T-helper 17 cell (primary cell): ENCODE data around the gene CCDC141. TPM values are rescaled to one million over a fixed set of nuclear protein-coding genes. Genes with fewer than 3 reads are reported as not detected.
"Not testable (repeated sequence)": the region's sequence is repeated elsewhere in the genome, so short reads cannot be mapped to it uniquely, and the experiment has no call there.

Experiments used
- ATAC-seq: fragments of 150-1000 bp; cut with Tn5 transposase; 2 replicates; pipeline ENCODE4 v1.10.0; 2021; ENCODE audit warnings: mild to moderate bottlenecking, moderate library complexity
- DNase-seq, 3 donors: peaks; one replicate each; pipeline versions ENCODE4 v3.0.0 to v3.0.0-alpha.2; 2020 to 2021
- H3K9me3 ChIP-seq: one replicate; pipeline ENCODE4 v1.7.0; 2013; ENCODE audit warnings: low read length, mild to moderate bottlenecking; ENCODE audit not compliant: control insufficient read depth, poor library complexity, severe bottlenecking
- H3K27ac Mint-ChIP-seq: one replicate; pipeline ENCODE4 v1.8.0; 2022; ENCODE audit warnings: mild to moderate bottlenecking, moderate library complexity, mixed read lengths
- H3K27me3 Mint-ChIP-seq: one replicate; pipeline ENCODE4 v1.8.0; 2022; ENCODE audit warnings: mixed read lengths
- H3K36me3 Mint-ChIP-seq: one replicate; pipeline ENCODE4 v1.8.0; 2022; ENCODE audit warnings: low read depth, mixed read lengths
- H3K4me1 Mint-ChIP-seq: one replicate; pipeline ENCODE4 v1.8.0; 2022; ENCODE audit warnings: mild to moderate bottlenecking, mixed read lengths
- H3K4me3 Mint-ChIP-seq: one replicate; pipeline ENCODE4 v1.8.0; 2022; ENCODE audit warnings: mild to moderate bottlenecking, moderate library complexity, mixed read lengths
- total RNA-seq, 4 donors: library from RNA in 2 of 4; stranded (reverse) in 2 of 4; gene quantifications; one replicate each; pipeline ENCODE4 v1.2.3 and lab custom pipeline; 2022 to 2026

Gene CCDC141
- total RNA-seq, 2 donors from 2014 or later, result 18.2 to 22.8 TPM

- no peak for DNase-seq
- no peaks in the 10 kb centered on the region for H3K9me3 ChIP-seq
- Mint-ChIP-seq H3K36me3 (no peaks in the 10 kb centered on the region), H3K4me1 (no peaks in the 10 kb centered on the region), H3K27me3 (no peaks in the 10 kb centered on the region), H3K27ac (no peak overlapping the region), H3K4me3 (no peak overlapping the region)
- peak; percentile 63 for ATAC-seq
Measured at GRCh38 chr2:179020156-179020750, 29.7 kb downstream of the CCDC141 start.

GRCh38 chr2:179019260-179019659 lies 30.7 kb downstream of the CCDC141 start:
- Mint-ChIP-seq H3K4me1 (no peaks in the 10 kb centered on the region), H3K4me3 (no peak overlapping the region), H3K36me3 (no peaks in the 10 kb centered on the region), H3K27ac (no peak overlapping the region), H3K27me3 (no peaks in the 10 kb centered on the region)
- ATAC-seq, result no peak
- no peaks in the 10 kb centered on the region for H3K9me3 ChIP-seq
- no peak for DNase-seq

- DNase-seq (no peak), ATAC-seq (no peak)
- no peaks in the 10 kb centered on the region for H3K36me3 Mint-ChIP-seq
- no peaks in the 10 kb centered on the region for H3K27me3 Mint-ChIP-seq
- H3K4me1 Mint-ChIP-seq, result no peaks in the 10 kb centered on the region
- no peaks in the 10 kb centered on the region for H3K9me3 ChIP-seq
- H3K27ac Mint-ChIP-seq, result no peak overlapping the region
- no peak overlapping the region for H3K4me3 Mint-ChIP-seq
Measured at GRCh38 chr2:179017773-179018357, 32.1 kb downstream of the CCDC141 start.

- not testable (repeated sequence) for ATAC-seq, H3K4me1 Mint-ChIP-seq, H3K9me3 ChIP-seq, H3K27ac Mint-ChIP-seq, DNase-seq, H3K27me3 Mint-ChIP-seq, H3K36me3 Mint-ChIP-seq, H3K4me3 Mint-ChIP-seq
Measured at GRCh38 chr2:179014189-179014588, 35.7 kb downstream of the CCDC141 start.

GRCh38 chr2:179005976-179006375 lies 44.0 kb downstream of the CCDC141 start:
- Mint-ChIP-seq H3K36me3 (no peaks in the 10 kb centered on the region), H3K27ac (no peak overlapping the region), H3K27me3 (no peaks in the 10 kb centered on the region), H3K4me3 (no peak overlapping the region), H3K4me1 (no peaks in the 10 kb centered on the region)
- DNase-seq (no peak), ATAC-seq (no peak)
- no peaks in the 10 kb centered on the region for H3K9me3 ChIP-seq

- Mint-ChIP-seq H3K4me1 (no peaks in the 10 kb centered on the region), H3K27me3 (no peaks in the 10 kb centered on the region), H3K36me3 (no peaks in the 10 kb centered on the region), H3K4me3 (no peak overlapping the region), H3K27ac (no peak overlapping the region)
- no peak for ATAC-seq
- DNase-seq, result no peak
- H3K9me3 ChIP-seq, result no peaks in the 10 kb centered on the region
Measured at GRCh38 chr2:178999476-178999875, 50.5 kb downstream of the CCDC141 start.

- no peaks in the 10 kb centered on the region for H3K9me3 ChIP-seq
- ATAC-seq (no peak), DNase-seq (no peak)
- H3K27ac Mint-ChIP-seq, result no peak overlapping the region
- H3K27me3 Mint-ChIP-seq, result no peaks in the 10 kb centered on the region
- H3K4me1 Mint-ChIP-seq, result no peaks in the 10 kb centered on the region
- H3K36me3 Mint-ChIP-seq, result no peaks in the 10 kb centered on the region
- H3K4me3 Mint-ChIP-seq, result no peak overlapping the region
Measured at GRCh38 chr2:178998539-178998938, 51.4 kb downstream of the CCDC141 start.

- H3K4me3 Mint-ChIP-seq, result no peak overlapping the region
Measured at GRCh38 chr2:178997477-178997876, 52.5 kb downstream of the CCDC141 start.

GRCh38 chr2:178997067-178997466 lies 52.9 kb downstream of the CCDC141 start:
- no peaks in the 10 kb centered on the region for H3K36me3 Mint-ChIP-seq
- no peak overlapping the region for H3K4me3 Mint-ChIP-seq
- ATAC-seq (no peak), DNase-seq (no peak)
- no peaks in the 10 kb centered on the region for H3K4me1 Mint-ChIP-seq
- no peak overlapping the region for H3K27ac Mint-ChIP-seq
- no peaks in the 10 kb centered on the region for H3K27me3 Mint-ChIP-seq
- no peaks in the 10 kb centered on the region for H3K9me3 ChIP-seq

More at GRCh38 chr2:178997477-178997876, 52.5 kb downstream of the CCDC141 start:
- Mint-ChIP-seq H3K4me1 (no peaks in the 10 kb centered on the region), H3K36me3 (no peaks in the 10 kb centered on the region), H3K27ac (no peak overlapping the region), H3K27me3 (no peaks in the 10 kb centered on the region)
- no peaks in the 10 kb centered on the region for H3K9me3 ChIP-seq
- DNase-seq, result no peak
- ATAC-seq, result no peak

- Mint-ChIP-seq H3K27me3 (no peaks in the 10 kb centered on the region), H3K36me3 (no peaks in the 10 kb centered on the region), H3K4me1 (peaks cover 2% of the 10 kb centered on the region), H3K4me3 (no peak overlapping the region), H3K27ac (no peak overlapping the region)
- H3K9me3 ChIP-seq, result no peaks in the 10 kb centered on the region
- no peak for DNase-seq
- no peak for ATAC-seq
Measured at GRCh38 chr2:178994264-178994663, 55.7 kb downstream of the CCDC141 start.

- H3K36me3 Mint-ChIP-seq, result no peaks in the 10 kb centered on the region
- DNase-seq (no peak), ATAC-seq (no peak)
- H3K4me3 Mint-ChIP-seq, result no peak overlapping the region
- H3K4me1 Mint-ChIP-seq, result peaks cover 2% of the 10 kb centered on the region
- no peak overlapping the region for H3K27ac Mint-ChIP-seq
- no peaks in the 10 kb centered on the region for H3K27me3 Mint-ChIP-seq
- H3K9me3 ChIP-seq, result no peaks in the 10 kb centered on the region
Measured at GRCh38 chr2:178993788-178994187, 56.1 kb downstream of the CCDC141 start.

- not testable (repeated sequence) for H3K4me1 Mint-ChIP-seq, DNase-seq, H3K27me3 Mint-ChIP-seq, ATAC-seq, H3K36me3 Mint-ChIP-seq, H3K27ac Mint-ChIP-seq, H3K9me3 ChIP-seq, H3K4me3 Mint-ChIP-seq
Measured at GRCh38 chr2:178992719-178993118, 57.2 kb downstream of the CCDC141 start.

GRCh38 chr2:178990533-178991241 lies 59.2 kb downstream of the CCDC141 start:
- Mint-ChIP-seq H3K36me3 (no peaks in the 10 kb centered on the region), H3K27ac (no peak overlapping the region), H3K4me1 (peaks cover 2% of the 10 kb centered on the region), H3K4me3 (peak overlapping the region; percentile 1), H3K27me3 (no peaks in the 10 kb centered on the region)
- ATAC-seq (no peak), DNase-seq (no peak)
- H3K9me3 ChIP-seq, result no peaks in the 10 kb centered on the region

- not testable (repeated sequence) for H3K9me3 ChIP-seq, H3K4me1 Mint-ChIP-seq, H3K27me3 Mint-ChIP-seq, H3K4me3 Mint-ChIP-seq, H3K27ac Mint-ChIP-seq, H3K36me3 Mint-ChIP-seq, ATAC-seq, DNase-seq
Measured at GRCh38 chr2:178989424-178989823, 60.5 kb downstream of the CCDC141 start.
